ENCODE measurements around the gene HAND2.

DNA sequence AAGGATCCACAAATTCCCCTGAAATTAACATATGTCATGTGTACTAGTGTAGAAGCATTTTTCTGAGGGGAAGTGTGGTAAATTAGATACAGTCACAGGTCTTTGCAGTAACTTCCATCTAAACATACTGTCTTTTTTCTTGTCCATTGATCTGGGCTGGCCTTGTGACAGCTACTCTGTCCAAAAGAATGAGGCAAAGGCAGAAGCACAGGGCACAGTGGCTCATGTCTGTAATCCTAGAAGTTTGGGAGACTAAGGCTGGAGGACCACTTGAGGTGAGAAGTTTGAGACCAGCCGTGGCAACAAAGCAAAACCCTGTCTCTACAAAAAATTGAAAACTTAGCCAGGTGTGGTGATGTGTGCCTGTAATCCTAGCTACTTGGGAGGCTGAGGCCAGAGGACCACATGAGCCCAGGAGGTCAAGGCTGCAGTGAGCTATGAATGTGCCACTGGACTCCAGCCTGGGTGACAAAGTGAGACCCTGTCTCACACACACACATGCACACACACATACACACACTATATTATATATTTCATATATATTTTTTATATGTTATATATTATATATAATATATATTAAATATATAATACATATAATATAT is 47.6 kb downstream of the HAND2 start:
- no peak for TF ChIP-seq POLR2A (IDR thresholded peaks at IDR 0.05; ENCODE audit: low read length)
- TF ChIP-seq GATA1 (IDR thresholded peaks at IDR 0.05; ENCODE audit: low read depth, low read length): no peak

Data from erythroblast (primary cell).